HG02981 (cell line): Measurements from ENCODE around the gene KLHL8.
"Not testable (repeated sequence)": the region's sequence is repeated elsewhere in the genome, so short reads cannot be mapped to it uniquely, and the experiment has no call there.

Source experiments
- ATAC-seq: cut with Tn5 transposase; IDR thresholded peaks from one replicate; pipeline ENCODE4 v1.9.1; 2021; ENCODE audit warnings: mild to moderate bottlenecking, moderate library complexity; ENCODE audit not compliant: unreplicated experiment

Gene KLHL8

GRCh38 chr4:87228262-87228860 is 7.9 kb upstream of the KLHL8 start:
- no peak for ATAC-seq

- ATAC-seq, result no peak
Observed at GRCh38 chr4:87227751-87228151, 7.3 kb upstream of the KLHL8 start.

GRCh38 chr4:87225936-87226335 is 5.5 kb upstream of the KLHL8 start:
- ATAC-seq, result no peak

- no peak for ATAC-seq
Observed at GRCh38 chr4:87224141-87224923, 3.9 kb upstream of the KLHL8 start.

- ATAC-seq, result peak; percentile 32
Observed at GRCh38 chr4:87219632-87220093, 755 bp downstream of the KLHL8 start.

GRCh38 chr4:87217235-87217763 is 3.1 kb downstream of the KLHL8 start:
- not testable (repeated sequence) for ATAC-seq

- ATAC-seq, result no peak
Observed at GRCh38 chr4:87216469-87216868, 3.9 kb downstream of the KLHL8 start.

GRCh38 chr4:87213421-87214075 is 6.9 kb downstream of the KLHL8 start:
- ATAC-seq, result no peak

- ATAC-seq, result no peak
Observed at GRCh38 chr4:87211249-87211952, 9.0 kb downstream of the KLHL8 start.

GRCh38 chr4:87209696-87210095 is 10.7 kb downstream of the KLHL8 start:
- ATAC-seq, result peak; percentile 83

GRCh38 chr4:87209182-87209581 is 11.2 kb downstream of the KLHL8 start:
- ATAC-seq, result peak; percentile 22

- ATAC-seq, result no peak
Observed at GRCh38 chr4:87204559-87204958, 15.9 kb downstream of the KLHL8 start.

GRCh38 chr4:87196927-87197326 is 23.5 kb downstream of the KLHL8 start:
- peak; percentile 76 for ATAC-seq

GRCh38 chr4:87196146-87196545 is 24.3 kb downstream of the KLHL8 start:
- no peak for ATAC-seq

- no peak for ATAC-seq
Observed at GRCh38 chr4:87193958-87194675, 26.3 kb downstream of the KLHL8 start.

GRCh38 chr4:87192145-87192919 is 28.1 kb downstream of the KLHL8 start:
- no peak for ATAC-seq

GRCh38 chr4:87188932-87189331 is 31.5 kb downstream of the KLHL8 start:
- no peak for ATAC-seq

GRCh38 chr4:87188048-87188447 is 32.4 kb downstream of the KLHL8 start:
- no peak for ATAC-seq

- no peak for ATAC-seq
Observed at GRCh38 chr4:87185146-87185870, 35.1 kb downstream of the KLHL8 start.
